ENCODE data around the gene GSG1L. TPM values are rescaled to one million over a fixed set of nuclear protein-coding genes. Genes with fewer than 3 reads are reported as not detected.

Gene GSG1L
- total and polyA plus RNA-seq, 4 donors: not detected

GRCh38 chr16:27880287-27880686 lies 183.2 kb downstream of the GSG1L start:
- H3K9me3 ChIP-seq (ENCODE audit: control insufficient read depth in 4 of 4, low read length in 3 of 4): peaks cover 0 to 3% (median 2%) of the 10 kb centered on the region in 4 donors
- H3K4me1 ChIP-seq (ENCODE audit: control insufficient read depth in 4 of 4, insufficient read depth in 4 of 4, low read length in 3 of 4): no peaks in the 10 kb centered on the region
- TF ChIP-seq HNF4G (IDR thresholded peaks at IDR 0.05) (no peak), JUND (IDR thresholded peaks at IDR 0.05) (no peak), RAD21 (IDR thresholded peaks at IDR 0.05) (no peak), FOXA1 (IDR thresholded peaks at IDR 0.05) (no peak), YY1 (IDR thresholded peaks at IDR 0.05) (no peak), TAF1 (conservative IDR thresholded peaks at IDR 0.05) (no peak), GABPA (IDR thresholded peaks at IDR 0.05 in 1 of 2, conservative IDR thresholded peaks at IDR 0.05 in 1 of 2) (no peak), CTCF (IDR thresholded peaks at IDR 0.05; ENCODE audit: low read depth, low read length, missing input control) (no peak), FOXA2 (IDR thresholded peaks at IDR 0.05) (no peak), HNF4A (conservative IDR thresholded peaks at IDR 0.05) (no peak), RXRA (IDR thresholded peaks at IDR 0.05) (no peak), NR2F2 (IDR thresholded peaks at IDR 0.05) (no peak)
- TF ChIP-seq, protein P1, sequence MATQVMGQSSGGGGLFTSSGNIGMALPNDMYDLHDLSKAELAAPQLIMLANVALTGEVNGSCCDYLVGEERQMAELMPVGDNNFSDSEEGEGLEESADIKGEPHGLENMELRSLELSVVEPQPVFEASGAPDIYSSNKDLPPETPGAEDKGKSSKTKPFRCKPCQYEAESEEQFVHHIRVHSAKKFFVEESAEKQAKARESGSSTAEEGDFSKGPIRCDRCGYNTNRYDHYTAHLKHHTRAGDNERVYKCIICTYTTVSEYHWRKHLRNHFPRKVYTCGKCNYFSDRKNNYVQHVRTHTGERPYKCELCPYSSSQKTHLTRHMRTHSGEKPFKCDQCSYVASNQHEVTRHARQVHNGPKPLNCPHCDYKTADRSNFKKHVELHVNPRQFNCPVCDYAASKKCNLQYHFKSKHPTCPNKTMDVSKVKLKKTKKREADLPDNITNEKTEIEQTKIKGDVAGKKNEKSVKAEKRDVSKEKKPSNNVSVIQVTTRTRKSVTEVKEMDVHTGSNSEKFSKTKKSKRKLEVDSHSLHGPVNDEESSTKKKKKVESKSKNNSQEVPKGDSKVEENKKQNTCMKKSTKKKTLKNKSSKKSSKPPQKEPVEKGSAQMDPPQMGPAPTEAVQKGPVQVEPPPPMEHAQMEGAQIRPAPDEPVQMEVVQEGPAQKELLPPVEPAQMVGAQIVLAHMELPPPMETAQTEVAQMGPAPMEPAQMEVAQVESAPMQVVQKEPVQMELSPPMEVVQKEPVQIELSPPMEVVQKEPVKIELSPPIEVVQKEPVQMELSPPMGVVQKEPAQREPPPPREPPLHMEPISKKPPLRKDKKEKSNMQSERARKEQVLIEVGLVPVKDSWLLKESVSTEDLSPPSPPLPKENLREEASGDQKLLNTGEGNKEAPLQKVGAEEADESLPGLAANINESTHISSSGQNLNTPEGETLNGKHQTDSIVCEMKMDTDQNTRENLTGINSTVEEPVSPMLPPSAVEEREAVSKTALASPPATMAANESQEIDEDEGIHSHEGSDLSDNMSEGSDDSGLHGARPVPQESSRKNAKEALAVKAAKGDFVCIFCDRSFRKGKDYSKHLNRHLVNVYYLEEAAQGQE (IDR thresholded peaks at IDR 0.05): no peak
- TF ChIP-seq, protein P2, sequence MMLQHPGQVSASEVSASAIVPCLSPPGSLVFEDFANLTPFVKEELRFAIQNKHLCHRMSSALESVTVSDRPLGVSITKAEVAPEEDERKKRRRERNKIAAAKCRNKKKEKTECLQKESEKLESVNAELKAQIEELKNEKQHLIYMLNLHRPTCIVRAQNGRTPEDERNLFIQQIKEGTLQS (IDR thresholded peaks at IDR 0.05): no peak
- TF ChIP-seq, protein P3, sequence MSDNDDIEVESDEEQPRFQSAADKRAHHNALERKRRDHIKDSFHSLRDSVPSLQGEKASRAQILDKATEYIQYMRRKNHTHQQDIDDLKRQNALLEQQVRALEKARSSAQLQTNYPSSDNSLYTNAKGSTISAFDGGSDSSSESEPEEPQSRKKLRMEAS (IDR thresholded peaks at IDR 0.05): no peak
- 51% methylated on average over 2 of the region's 2 CpGs for WGBS
- no peak overlapping the region for H3K27ac ChIP-seq (ENCODE audit: low read depth in 1 of 2, low read length in 2 of 2)
- no peak overlapping the region for H3K4me3 ChIP-seq (ENCODE audit: low read depth in 1 of 3, low read length in 3 of 3)
- no peaks in the 10 kb centered on the region for H3K36me3 ChIP-seq (ENCODE audit: control insufficient read depth in 4 of 4, insufficient read depth in 3 of 4, low read depth in 1 of 4, low read length in 3 of 4)
- H3K9ac ChIP-seq (ENCODE audit: low read depth in 1 of 2, low read length in 2 of 2): no peak overlapping the region
- peaks cover 0 to 3% (median 0%) of the 10 kb centered on the region in 4 donors for H3K27me3 ChIP-seq (ENCODE audit: control insufficient read depth in 4 of 4, insufficient read depth in 4 of 4, low read length in 3 of 4)
- no peak for DNase-seq (ENCODE audit: low spot score)

DNA sequence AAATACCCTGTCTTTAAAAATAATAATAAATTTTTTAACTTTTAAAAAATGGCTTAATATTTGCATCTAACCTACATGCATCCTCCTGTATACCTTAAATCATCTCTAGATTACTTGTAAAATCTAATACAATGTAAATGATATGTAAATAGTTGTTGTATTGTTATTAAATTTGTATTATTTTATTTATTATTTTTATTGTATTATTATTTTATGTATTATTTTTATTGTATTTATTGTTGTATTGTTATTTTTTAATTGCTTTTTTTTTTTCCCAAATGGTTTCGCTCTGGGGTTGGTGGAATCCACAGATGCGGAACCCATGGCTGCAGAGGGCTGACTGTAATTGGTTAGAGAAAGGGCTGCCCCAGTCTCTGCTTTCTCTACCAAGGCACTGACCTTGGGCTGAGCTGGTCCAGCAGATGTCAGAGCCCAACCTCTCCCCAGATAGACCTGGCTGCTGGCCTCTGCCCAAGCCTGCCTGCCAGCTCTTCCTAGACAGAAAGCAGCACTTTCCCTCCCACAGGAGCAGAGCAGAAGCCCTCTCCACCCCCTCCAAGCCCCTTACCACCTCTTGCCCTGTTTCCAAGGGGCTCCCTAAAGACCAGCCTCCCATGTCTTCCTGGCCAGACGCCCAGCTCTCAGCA lies 183.8 kb downstream of the GSG1L start:
- H3K4me3 ChIP-seq (ENCODE audit: low read depth in 1 of 3, low read length in 3 of 3): no peak overlapping the region
- H3K4me1 ChIP-seq (ENCODE audit: control insufficient read depth in 4 of 4, insufficient read depth in 4 of 4, low read length in 3 of 4): no peaks in the 10 kb centered on the region
- H3K36me3 ChIP-seq (ENCODE audit: control insufficient read depth in 4 of 4, insufficient read depth in 3 of 4, low read depth in 1 of 4, low read length in 3 of 4): no peaks in the 10 kb centered on the region
- WGBS: 67% methylated on average over 3 of the region's 3 CpGs
- no peak overlapping the region for H3K27ac ChIP-seq (ENCODE audit: low read depth in 1 of 2, low read length in 2 of 2)
- peaks cover 0 to 6% (median 4%) of the 10 kb centered on the region in 4 donors for H3K9me3 ChIP-seq (ENCODE audit: control insufficient read depth in 4 of 4, low read length in 3 of 4)
- TF ChIP-seq CTCF (IDR thresholded peaks at IDR 0.05; ENCODE audit: low read depth, low read length, missing input control) (no peak), JUND (IDR thresholded peaks at IDR 0.05) (no peak), YY1 (IDR thresholded peaks at IDR 0.05) (no peak), HNF4A (conservative IDR thresholded peaks at IDR 0.05) (no peak), SP1 (IDR thresholded peaks at IDR 0.05) (no peak), HNF4G (IDR thresholded peaks at IDR 0.05) (no peak), EGR1 (IDR thresholded peaks at IDR 0.05; ENCODE audit: low read depth in 2 of 2) (no peak)
- TF ChIP-seq, protein P1 (IDR thresholded peaks at IDR 0.05): no peak
- H3K27me3 ChIP-seq (ENCODE audit: control insufficient read depth in 4 of 4, insufficient read depth in 4 of 4, low read length in 3 of 4): peaks cover 0 to 3% (median 0%) of the 10 kb centered on the region in 4 donors
- no peak for DNase-seq (ENCODE audit: low spot score)
- H3K9ac ChIP-seq (ENCODE audit: low read depth in 1 of 2, low read length in 2 of 2): no peak overlapping the region
